Measurements from ENCODE around the gene IL1R1. TPM values are rescaled to one million over a fixed set of nuclear protein-coding genes. Genes with fewer than 3 reads are reported as not detected.
"Not testable (repeated sequence)": the region's sequence is repeated elsewhere in the genome, so short reads cannot be mapped to it uniquely, and the experiment has no call there.

The IL1R1 gene
- total and polyA plus RNA-seq, 12 donors = 8.6 to 153 (median 126) TPM

DNA sequence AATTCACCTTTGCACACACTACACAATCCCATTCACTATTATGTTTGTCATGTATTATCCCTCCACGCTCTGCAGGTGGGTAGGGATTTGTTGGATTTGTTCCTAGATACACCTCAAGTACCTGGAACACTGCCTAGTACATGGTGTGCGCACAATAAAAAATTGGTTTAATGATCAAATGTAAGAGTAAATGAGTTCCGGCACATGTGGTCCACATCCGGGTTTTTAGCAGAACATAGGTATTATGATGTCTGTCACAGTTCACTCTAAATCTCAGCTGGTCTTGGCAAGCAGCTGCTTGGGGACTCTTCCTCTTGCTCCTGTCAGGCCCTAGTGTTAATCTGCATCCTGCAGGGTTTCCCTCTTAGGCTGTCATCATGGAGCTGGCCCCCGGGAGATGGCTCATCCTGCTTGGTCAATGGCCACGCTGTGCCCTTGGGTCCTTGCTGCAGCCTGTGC lies 21.8 kb upstream of the IL1R1 start:
- H3K9me3 ChIP-seq (replicated peaks in 1 of 3) = no peaks in the 10 kb centered on the region
- H3K36me3 ChIP-seq (replicated peaks in 1 of 2) = no peaks in the 10 kb centered on the region
- peaks cover 0 to 4% of the 10 kb centered on the region in 2 donors for H3K4me1 ChIP-seq (replicated peaks in 1 of 2)
- TF ChIP-seq, protein P1, sequence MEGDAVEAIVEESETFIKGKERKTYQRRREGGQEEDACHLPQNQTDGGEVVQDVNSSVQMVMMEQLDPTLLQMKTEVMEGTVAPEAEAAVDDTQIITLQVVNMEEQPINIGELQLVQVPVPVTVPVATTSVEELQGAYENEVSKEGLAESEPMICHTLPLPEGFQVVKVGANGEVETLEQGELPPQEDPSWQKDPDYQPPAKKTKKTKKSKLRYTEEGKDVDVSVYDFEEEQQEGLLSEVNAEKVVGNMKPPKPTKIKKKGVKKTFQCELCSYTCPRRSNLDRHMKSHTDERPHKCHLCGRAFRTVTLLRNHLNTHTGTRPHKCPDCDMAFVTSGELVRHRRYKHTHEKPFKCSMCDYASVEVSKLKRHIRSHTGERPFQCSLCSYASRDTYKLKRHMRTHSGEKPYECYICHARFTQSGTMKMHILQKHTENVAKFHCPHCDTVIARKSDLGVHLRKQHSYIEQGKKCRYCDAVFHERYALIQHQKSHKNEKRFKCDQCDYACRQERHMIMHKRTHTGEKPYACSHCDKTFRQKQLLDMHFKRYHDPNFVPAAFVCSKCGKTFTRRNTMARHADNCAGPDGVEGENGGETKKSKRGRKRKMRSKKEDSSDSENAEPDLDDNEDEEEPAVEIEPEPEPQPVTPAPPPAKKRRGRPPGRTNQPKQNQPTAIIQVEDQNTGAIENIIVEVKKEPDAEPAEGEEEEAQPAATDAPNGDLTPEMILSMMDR (IDR thresholded peaks at IDR 0.05) = no peak
- no peak for TF ChIP-seq POLR2A (IDR thresholded peaks at IDR 0.05)
- intact Hi-C loops (cut with DNase I) = no loop called here
- DNase-seq = no peak
- no peak overlapping the region for H3K4me3 ChIP-seq
- 87 to 94% (median 89%) methylated on average over 5 to 6 of the region's 6 CpGs for WGBS, 4 donors
- no peaks in the 10 kb centered on the region for H3K27me3 ChIP-seq
- no peak overlapping the region for H3K27ac ChIP-seq

DNA sequence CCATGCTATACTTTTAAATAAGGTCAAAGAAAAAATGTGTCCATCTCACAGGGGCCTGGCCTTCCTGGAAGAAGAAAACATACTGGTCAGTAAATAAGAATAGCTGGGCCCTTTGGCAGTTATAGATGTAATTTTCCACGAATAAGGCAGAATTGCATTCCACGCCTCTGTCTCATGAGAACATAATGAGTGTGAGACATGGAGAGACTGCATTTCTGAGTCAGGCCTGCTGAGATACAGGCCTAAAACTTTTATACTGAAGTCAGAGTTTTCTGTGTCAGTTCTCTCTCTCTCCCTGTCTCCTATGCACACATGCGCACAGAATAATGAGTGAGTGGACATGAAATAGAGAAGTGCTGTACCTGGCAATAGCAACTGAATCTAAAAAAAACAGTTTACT lies 20.4 kb upstream of the IL1R1 start:
- TF ChIP-seq, protein P1 (IDR thresholded peaks at IDR 0.05) = no peak
- TF ChIP-seq POLR2A (IDR thresholded peaks at IDR 0.05) = no peak
- intact Hi-C loops (cut with DNase I) = no loop called here
- Histone ChIP-seq H3K9me3 (replicated peaks in 1 of 3) (no peaks in the 10 kb centered on the region), H3K4me3 (no peak overlapping the region), H3K36me3 (replicated peaks in 1 of 2) (no peaks in the 10 kb centered on the region), H3K4me1 (replicated peaks in 1 of 2) (no peaks in the 10 kb centered on the region), H3K27me3 (no peaks in the 10 kb centered on the region), H3K27ac (peak overlapping the region in 2 of 5 donors; percentile 22 to 35)
- no peak for DNase-seq
- 71 to 86% (median 80%) methylated on average over 3 of the region's 3 CpGs for WGBS, 4 donors

DNA sequence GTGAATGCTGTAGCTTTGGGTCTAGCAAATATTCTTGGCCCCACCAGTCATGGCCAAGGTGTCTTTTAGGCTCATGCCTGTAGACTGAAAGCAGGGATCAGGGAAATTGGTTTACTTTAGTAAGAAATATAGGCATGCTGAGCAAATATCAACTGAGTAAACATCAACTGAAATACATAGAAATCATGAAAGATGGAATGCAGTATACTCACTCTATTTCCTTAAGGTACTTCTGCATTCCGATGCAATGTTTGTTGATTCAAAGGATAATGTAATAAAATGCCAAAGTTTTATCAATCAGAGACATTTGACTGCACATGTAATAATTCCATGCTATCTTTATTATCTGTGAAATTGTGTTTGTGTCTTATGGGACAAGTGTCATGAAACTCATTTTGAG lies 19.6 kb upstream of the IL1R1 start:
- WGBS, 4 donors = 90 to 100% (median 95%) methylated on average over 1 of the region's 1 CpG
- no peaks in the 10 kb centered on the region for H3K9me3 ChIP-seq (replicated peaks in 1 of 3)
- no peak for DNase-seq
- H3K4me3 ChIP-seq = no peak overlapping the region
- H3K36me3 ChIP-seq (replicated peaks in 1 of 2) = no peaks in the 10 kb centered on the region
- no peaks in the 10 kb centered on the region for H3K4me1 ChIP-seq (replicated peaks in 1 of 2)
- H3K27ac ChIP-seq = peak overlapping the region in 1 of 5 donors; percentile 22
- TF ChIP-seq, protein P1 (IDR thresholded peaks at IDR 0.05) = no peak
- no peak for TF ChIP-seq POLR2A (IDR thresholded peaks at IDR 0.05)
- intact Hi-C loops (cut with DNase I) = no loop called here
- no peaks in the 10 kb centered on the region for H3K27me3 ChIP-seq

GRCh38 chr2:102124421-102124820 lies 18.1 kb upstream of the IL1R1 start:
- H3K27me3 ChIP-seq; H3K9me3 ChIP-seq (replicated peaks in 1 of 3); DNase-seq; H3K27ac ChIP-seq; H3K36me3 ChIP-seq (replicated peaks in 1 of 2); H3K4me3 ChIP-seq; intact Hi-C loops (cut with DNase I); H3K4me1 ChIP-seq (replicated peaks in 1 of 2): not testable (repeated sequence)
- WGBS, 4 donors = 80 to 90% (median 84%) methylated on average over 5 of the region's 5 CpGs

- no peak for DNase-seq
- intact Hi-C loops (cut with DNase I) = no loop called here
- no peak for TF ChIP-seq POLR2A (IDR thresholded peaks at IDR 0.05)
- TF ChIP-seq, protein P1 (IDR thresholded peaks at IDR 0.05) = no peak
- H3K4me3 ChIP-seq = no peak overlapping the region
- 89 to 93% (median 90%) methylated on average over 4 of the region's 4 CpGs for WGBS, 4 donors
- no peaks in the 10 kb centered on the region for H3K27me3 ChIP-seq
- H3K27ac ChIP-seq = no peak overlapping the region
- no peaks in the 10 kb centered on the region for H3K9me3 ChIP-seq (replicated peaks in 1 of 3)
- no peaks in the 10 kb centered on the region for H3K36me3 ChIP-seq (replicated peaks in 1 of 2)
- H3K4me1 ChIP-seq (replicated peaks in 1 of 2) = peaks cover 0 to 4% of the 10 kb centered on the region in 2 donors
Observed at GRCh38 chr2:102126169-102126568, 16.4 kb upstream of the IL1R1 start.
